Superior temporal gyrus (tissue), 1 donor: ENCODE measurements around the gene STAM2.
"Not testable (repeated sequence)": the region's sequence is repeated elsewhere in the genome, so short reads cannot be mapped to it uniquely, and the experiment has no call there.

Experiments
- DNase-seq: peaks from one replicate; pipeline ENCODE4 v3.0.0-alpha.2; 2016; ENCODE audit errors: extremely low spot score

The STAM2 gene

GRCh38 chr2:152106464-152106863 lies 69.1 kb downstream of the STAM2 start:
- DNase-seq: no peak

GRCh38 chr2:152103271-152103670 lies 72.3 kb downstream of the STAM2 start:
- no peak for DNase-seq

GRCh38 chr2:152100961-152101360 lies 74.6 kb downstream of the STAM2 start:
- DNase-seq: no peak

- no peak for DNase-seq
Measured at GRCh38 chr2:152099367-152100050, 76.1 kb downstream of the STAM2 start.

- DNase-seq: no peak
Measured at GRCh38 chr2:152098496-152099366, 76.8 kb downstream of the STAM2 start, which contains the start of gene CACNB4. Gene CACNB4 (minus strand): TSS chr2:152099044.

GRCh38 chr2:152097801-152098495 lies 77.6 kb downstream of the STAM2 start:
- no peak for DNase-seq

- no peak for DNase-seq
Measured at GRCh38 chr2:152097290-152097800, 78.2 kb downstream of the STAM2 start.

GRCh38 chr2:152095146-152095545 lies 80.4 kb downstream of the STAM2 start:
- no peak for DNase-seq

GRCh38 chr2:152094014-152094413 lies 81.5 kb downstream of the STAM2 start:
- no peak for DNase-seq

GRCh38 chr2:152093464-152093863 lies 82.1 kb downstream of the STAM2 start:
- no peak for DNase-seq

GRCh38 chr2:152092095-152092494 lies 83.5 kb downstream of the STAM2 start:
- no peak for DNase-seq

GRCh38 chr2:152090726-152091125 lies 84.8 kb downstream of the STAM2 start:
- DNase-seq: not testable (repeated sequence)

- no peak for DNase-seq
Measured at GRCh38 chr2:152089238-152089637, 86.3 kb downstream of the STAM2 start.

GRCh38 chr2:152088006-152088405 lies 87.6 kb downstream of the STAM2 start:
- no peak for DNase-seq

- DNase-seq: no peak
Measured at GRCh38 chr2:152086231-152086630, 89.3 kb downstream of the STAM2 start.

GRCh38 chr2:152084076-152084475 lies 91.5 kb downstream of the STAM2 start:
- no peak for DNase-seq

GRCh38 chr2:152083202-152083875 lies 92.2 kb downstream of the STAM2 start:
- DNase-seq: no peak

- DNase-seq: no peak
Measured at GRCh38 chr2:152078662-152079061, 96.9 kb downstream of the STAM2 start.

- no peak for DNase-seq
Measured at GRCh38 chr2:152078023-152078422, 97.5 kb downstream of the STAM2 start.

- DNase-seq: no peak
Measured at GRCh38 chr2:152075461-152076050, 100.0 kb downstream of the STAM2 start.

GRCh38 chr2:152072011-152072410 lies 103.6 kb downstream of the STAM2 start:
- no peak for DNase-seq
